Neural progenitor cell (in vitro differentiated cells): ENCODE results near the gene TECR.

ENCODE experiments used
- CTCF ChIP-seq: fragments of 200-600 bp; sonication (generic); IDR thresholded peaks from 2 replicates; pipeline ENCODE4 v1.5.1; 2017; ENCODE audit warnings: antibody characterized with exemption, mild to moderate bottlenecking
- EZH2 ChIP-seq: fragments of 200-600 bp; sonication (generic); IDR thresholded peaks from 2 replicates; pipeline ENCODE4 v1.6.1; 2017; ENCODE audit warnings: antibody characterized with exemption, mild to moderate bottlenecking, moderate library complexity
- EZH2phosphoT487 ChIP-seq: fragments of 200-600 bp; sonication (generic); IDR thresholded peaks from 2 replicates; pipeline ENCODE4 v1.6.1; 2017; ENCODE audit warnings: antibody characterized with exemption

- TF ChIP-seq CTCF (no peak), EZH2 (no peak), EZH2phosphoT487 (no peak)
Observed at GRCh38 chr19:14562660-14563589, 33.5 kb downstream of the TECR start.
